ENCODE data around the gene HNRNPR.

Gene HNRNPR

GRCh38 chr1:23343221-23344110 is 618 bp downstream of the HNRNPR start:
- DNase-seq (ENCODE audit: low read depth): no peak
- H3K4me3 ChIP-seq (ENCODE audit: low read length): peak overlapping the region; percentile 84

GRCh38 chr1:23341931-23342692 is 2.0 kb downstream of the HNRNPR start:
- TF ChIP-seq CTCF (conservative IDR thresholded peaks at IDR 0.05; ENCODE audit: low read depth, low read length): no peak
- DNase-seq (ENCODE audit: low read depth): no peak

More at GRCh38 chr1:23343221-23344110, 618 bp downstream of the HNRNPR start:
- no peak for TF ChIP-seq CTCF (conservative IDR thresholded peaks at IDR 0.05; ENCODE audit: low read depth, low read length)

GRCh38 chr1:23339632-23340031 is 4.5 kb downstream of the HNRNPR start:
- no peak overlapping the region for H3K4me3 ChIP-seq (ENCODE audit: low read length)
- TF ChIP-seq CTCF (conservative IDR thresholded peaks at IDR 0.05; ENCODE audit: low read depth, low read length): no peak

More at GRCh38 chr1:23341931-23342692, 2.0 kb downstream of the HNRNPR start:
- peak overlapping the region; percentile 84 for H3K4me3 ChIP-seq (ENCODE audit: low read length)

GRCh38 chr1:23337869-23338268 is 6.2 kb downstream of the HNRNPR start:
- DNase-seq (ENCODE audit: low read depth): no peak
- H3K4me3 ChIP-seq (ENCODE audit: low read length): no peak overlapping the region
- TF ChIP-seq CTCF (conservative IDR thresholded peaks at IDR 0.05; ENCODE audit: low read depth, low read length): no peak

More at GRCh38 chr1:23339632-23340031, 4.5 kb downstream of the HNRNPR start:
- no peak for DNase-seq (ENCODE audit: low read depth)

- H3K4me3 ChIP-seq (ENCODE audit: low read length): no peak overlapping the region
- TF ChIP-seq CTCF (conservative IDR thresholded peaks at IDR 0.05; ENCODE audit: low read depth, low read length): no peak
- DNase-seq (ENCODE audit: low read depth): no peak
Observed at GRCh38 chr1:23331713-23332112, 12.4 kb downstream of the HNRNPR start.

GRCh38 chr1:23330846-23331245 is 13.2 kb downstream of the HNRNPR start:
- no peak for DNase-seq (ENCODE audit: low read depth)
- no peak for TF ChIP-seq CTCF (conservative IDR thresholded peaks at IDR 0.05; ENCODE audit: low read depth, low read length)
- no peak overlapping the region for H3K4me3 ChIP-seq (ENCODE audit: low read length)
